ENCODE results near the gene AK3. TPM values are rescaled to one million over a fixed set of nuclear protein-coding genes. Genes with fewer than 3 reads are reported as not detected.

AK3 gene
- total and polyA plus RNA-seq, 9 of the 15 experiments (the other 6 are each of a cell fraction or from before 2014, with no cell fraction given), result 12.2 to 78.6 (median 41.8) TPM

GRCh38 chr9:4762886-4763541 lies 22.0 kb upstream of the AK3 start (continued):
- TF ChIP-seq POLR2H (tag; IDR thresholded peaks at IDR 0.05; ENCODE audit: low read depth) (no peak), ARID1B (IDR thresholded peaks at IDR 0.05) (peak; percentile 70), NCOR1 (IDR thresholded peaks at IDR 0.05) (peak; percentile 62), NFIC (IDR thresholded peaks at IDR 0.05) (peak; percentile 47; the same call in 1 of the 2 replicates), CLOCK (CRISPR knock-in tag; IDR thresholded peaks at IDR 0.05; ENCODE audit: borderline replicate concordance) (no peak), HLTF (IDR thresholded peaks at IDR 0.05) (no peak), U2AF2 (optimal IDR thresholded peaks at IDR 0.05; ENCODE audit: low read depth, low read length) (no peak), SIRT6 (IDR thresholded peaks at IDR 0.05; ENCODE audit: low read depth, low read length) (no peak), CHAMP1 (IDR thresholded peaks at IDR 0.05) (0 out of 2 replicates have a peak, but pooled peaks have one; percentile 41), RNF2 (IDR thresholded peaks at IDR 0.05) (no peak), ZNF232 (CRISPR knock-in tag; IDR thresholded peaks at IDR 0.05) (no peak), CEBPB (tag; IDR thresholded peaks at IDR 0.05) (peak; percentile 59), YBX1 (IDR thresholded peaks at IDR 0.05) (no peak), MNT (conservative IDR thresholded peaks at IDR 0.05) (0 out of 4 replicates have a peak, but pooled peaks of 1 of the 2 experiments have one; percentile 8), NCOA1 (IDR thresholded peaks at IDR 0.05; ENCODE audit: low read depth) (no peak), CHD1 (IDR thresholded peaks at IDR 0.05; ENCODE audit: low read length) (no peak), ZNF512 (tag; IDR thresholded peaks at IDR 0.05) (no peak), TFAM (CRISPR knock-in tag; conservative IDR thresholded peaks at IDR 0.05) (no peak), LEF1 (IDR thresholded peaks at IDR 0.05) (0 out of 2 replicates have a peak, but pooled peaks have one; percentile 12), MLLT1 (IDR thresholded peaks at IDR 0.05) (0 out of 4 replicates have a peak, but pooled peaks of 1 of the 2 experiments have one; percentile 13)

Measured in K562 (cell line).